ENCODE results near the gene ZNF785. TPM values are rescaled to one million over a fixed set of nuclear protein-coding genes. Genes with fewer than 3 reads are reported as not detected.

The ZNF785 gene
- total RNA-seq, 1 experiment from 2014 or later, result 12.8 TPM

GRCh38 chr16:30609926-30610839, 24.7 kb upstream of the ZNF785 start, which contains the start of gene ZNF689:
Gene ZNF689, minus strand, starts transcription at chr16:30610389. Its CDS starts 348 bp downstream, at chr16:30610041.
- no peaks in the 10 kb centered on the region for H3K4me1 Mint-ChIP-seq (ENCODE audit: insufficient read depth, unreplicated experiment)
- no peaks in the 10 kb centered on the region for H3K27me3 Mint-ChIP-seq (ENCODE audit: insufficient read depth, unreplicated experiment)
- H3K4me3 Mint-ChIP-seq (ENCODE audit: unreplicated experiment), result peak within 1 kb of the TSS; percentile 80
- H3K27ac Mint-ChIP-seq (ENCODE audit: low read depth, unreplicated experiment), result peak within 1 kb of the TSS; percentile 92
- ChIA-PET CTCF (interaction anchor here (0.6 to 1.0 kb wide), 5 partner anchors 12 to 180 kb away, joined by 3 to 5 read pairs (median 4); partner anchors contain the start of gene DCTPP1), POLR2A (interaction anchor here (0.6 to 3.0 kb wide), 24 partner anchors 9 to 652 kb away, joined by 3 to 12 read pairs (median 5); partner anchors contain the start of genes DCTPP1, PHKG2, ZNF688 and ZNF747)
- no peaks in the 10 kb centered on the region for H3K9me3 Mint-ChIP-seq (ENCODE audit: unreplicated experiment)
- BruUV-seq (replicated peaks), result TSS peak; percentile 66
- intact Hi-C loops (cut with micrococcal nuclease), result no loop called here
- peak; percentile 98 for DNase-seq (ENCODE audit: unreplicated experiment)
- H3K36me3 Mint-ChIP-seq (ENCODE audit: insufficient read depth, unreplicated experiment), result peaks cover 39% of the 10 kb centered on the region
- TF ChIP-seq, protein P1, sequence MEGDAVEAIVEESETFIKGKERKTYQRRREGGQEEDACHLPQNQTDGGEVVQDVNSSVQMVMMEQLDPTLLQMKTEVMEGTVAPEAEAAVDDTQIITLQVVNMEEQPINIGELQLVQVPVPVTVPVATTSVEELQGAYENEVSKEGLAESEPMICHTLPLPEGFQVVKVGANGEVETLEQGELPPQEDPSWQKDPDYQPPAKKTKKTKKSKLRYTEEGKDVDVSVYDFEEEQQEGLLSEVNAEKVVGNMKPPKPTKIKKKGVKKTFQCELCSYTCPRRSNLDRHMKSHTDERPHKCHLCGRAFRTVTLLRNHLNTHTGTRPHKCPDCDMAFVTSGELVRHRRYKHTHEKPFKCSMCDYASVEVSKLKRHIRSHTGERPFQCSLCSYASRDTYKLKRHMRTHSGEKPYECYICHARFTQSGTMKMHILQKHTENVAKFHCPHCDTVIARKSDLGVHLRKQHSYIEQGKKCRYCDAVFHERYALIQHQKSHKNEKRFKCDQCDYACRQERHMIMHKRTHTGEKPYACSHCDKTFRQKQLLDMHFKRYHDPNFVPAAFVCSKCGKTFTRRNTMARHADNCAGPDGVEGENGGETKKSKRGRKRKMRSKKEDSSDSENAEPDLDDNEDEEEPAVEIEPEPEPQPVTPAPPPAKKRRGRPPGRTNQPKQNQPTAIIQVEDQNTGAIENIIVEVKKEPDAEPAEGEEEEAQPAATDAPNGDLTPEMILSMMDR (IDR thresholded peaks at IDR 0.05; ENCODE audit: unreplicated experiment), result no peak

GRCh38 chr16:30609002-30609925, 23.8 kb upstream of the ZNF785 start:
- no peaks in the 10 kb centered on the region for H3K9me3 Mint-ChIP-seq (ENCODE audit: unreplicated experiment)
- DNase-seq (ENCODE audit: unreplicated experiment), result peak; percentile 45
- TF ChIP-seq, protein P1 (IDR thresholded peaks at IDR 0.05; ENCODE audit: unreplicated experiment), result no peak
- ChIA-PET POLR2A (interaction anchor here (0.7 to 3.0 kb wide), 14 partner anchors 10 to 202 kb away, joined by 3 to 12 read pairs (median 5); partner anchors contain the start of genes ZNF688, ZNF747, ZNF764 and ZNF771), CTCF (interaction anchor here (0.6 to 2.3 kb wide), 9 partner anchors 11 to 200 kb away, joined by 3 to 12 read pairs (median 3); partner anchors contain the start of gene DCTPP1)
- intact Hi-C loops (cut with micrococcal nuclease), result no loop called here
- H3K27ac Mint-ChIP-seq (ENCODE audit: low read depth, unreplicated experiment), result peak overlapping the region; percentile 92
- H3K36me3 Mint-ChIP-seq (ENCODE audit: insufficient read depth, unreplicated experiment), result peaks cover 44% of the 10 kb centered on the region
- no TSS peak for BruUV-seq (replicated peaks)
- H3K27me3 Mint-ChIP-seq (ENCODE audit: insufficient read depth, unreplicated experiment), result no peaks in the 10 kb centered on the region
- H3K4me1 Mint-ChIP-seq (ENCODE audit: insufficient read depth, unreplicated experiment), result no peaks in the 10 kb centered on the region
- H3K4me3 Mint-ChIP-seq (ENCODE audit: unreplicated experiment), result peak overlapping the region; percentile 80

GRCh38 chr16:30606004-30606403, 20.5 kb upstream of the ZNF785 start:
- H3K36me3 Mint-ChIP-seq (ENCODE audit: insufficient read depth, unreplicated experiment), result peaks cover 67% of the 10 kb centered on the region
- no peaks in the 10 kb centered on the region for H3K27me3 Mint-ChIP-seq (ENCODE audit: insufficient read depth, unreplicated experiment)
- ChIA-PET POLR2A (no interaction called here), CTCF (interaction anchor here (1.0 to 1.4 kb wide), 3 partner anchors 9 to 188 kb away, joined by 3 to 7 read pairs (median 4); no protein-coding TSS in a partner anchor)
- intact Hi-C loops (cut with micrococcal nuclease), result no loop called here
- no peaks in the 10 kb centered on the region for H3K9me3 Mint-ChIP-seq (ENCODE audit: unreplicated experiment)
- no TSS peak for BruUV-seq (replicated peaks)
- DNase-seq (ENCODE audit: unreplicated experiment), result no peak
- no peak overlapping the region for H3K4me3 Mint-ChIP-seq (ENCODE audit: unreplicated experiment)
- TF ChIP-seq, protein P1 (IDR thresholded peaks at IDR 0.05; ENCODE audit: unreplicated experiment), result no peak
- H3K27ac Mint-ChIP-seq (ENCODE audit: low read depth, unreplicated experiment), result no peak overlapping the region
- no peaks in the 10 kb centered on the region for H3K4me1 Mint-ChIP-seq (ENCODE audit: insufficient read depth, unreplicated experiment)
